ENCODE measurements around the gene HMCN1. TPM values are rescaled to one million over a fixed set of nuclear protein-coding genes. Genes with fewer than 3 reads are reported as not detected.
A peak's percentile ranks its signal among the peaks of the same experiment; 100 is the strongest.

HMCN1 gene
- polyA plus RNA-seq, 1 of the 3 experiments (the other 2 are of a cell fraction), result 59.5 TPM

GRCh38 chr1:186188004-186188539 is 453.9 kb downstream of the HMCN1 start (continued):
- TF ChIP-seq ZBTB33 (IDR thresholded peaks at IDR 0.05; ENCODE audit: borderline replicate concordance, low read depth) (no peak), JUND (IDR thresholded peaks at IDR 0.05) (peak; percentile 97), RFX5 (IDR thresholded peaks at IDR 0.05; ENCODE audit: low read length) (no peak), USF1 (IDR thresholded peaks at IDR 0.05; ENCODE audit: borderline replicate concordance, low read depth) (no peak), RCOR1 (IDR thresholded peaks at IDR 0.05; ENCODE audit: low read length) (no peak), MEF2A (IDR thresholded peaks at IDR 0.05; ENCODE audit: borderline replicate concordance, low read depth) (no peak; the same call in 1 of the 2 replicates), SIN3A (IDR thresholded peaks at IDR 0.05; ENCODE audit: borderline replicate concordance, low read depth, low read length) (no peak), RXRA (IDR thresholded peaks at IDR 0.05; ENCODE audit: borderline replicate concordance, low read depth) (no peak)

- H3K9ac ChIP-seq, result peak overlapping the region; percentile 65; the same call in 1 of the 2 replicates
- no peaks in the 10 kb centered on the region for H3K27me3 ChIP-seq (ENCODE audit: insufficient read depth)
- peaks cover 22 to 27% of the 10 kb centered on the region in 2 experiments; a peak in 3 of 4 replicates for H3K4me1 ChIP-seq (ENCODE audit: control insufficient read depth in 1 of 2, insufficient read depth in 2 of 2, low read depth in 1 of 2, low read length in 1 of 2)
- H3K4me2 ChIP-seq, result peak overlapping the region; percentile 66
- TF ChIP-seq RAD21 (IDR thresholded peaks at IDR 0.05; ENCODE audit: low read length) (no peak), RXRA (IDR thresholded peaks at IDR 0.05; ENCODE audit: borderline replicate concordance, low read depth) (no peak), MXI1 (IDR thresholded peaks at IDR 0.05; ENCODE audit: low read depth, low read length) (no peak), TAF1 (IDR thresholded peaks at IDR 0.05; ENCODE audit: borderline replicate concordance, low read depth, low read length) (no peak), YY1 (IDR thresholded peaks at IDR 0.05; ENCODE audit: low read depth) (no peak), RCOR1 (IDR thresholded peaks at IDR 0.05; ENCODE audit: low read length) (no peak), ZBTB33 (IDR thresholded peaks at IDR 0.05; ENCODE audit: borderline replicate concordance, low read depth) (no peak), ELF1 (IDR thresholded peaks at IDR 0.05) (no peak), REST (IDR thresholded peaks at IDR 0.05; ENCODE audit: low read depth, low read length) (no peak), MAX (IDR thresholded peaks at IDR 0.05; ENCODE audit: low read depth) (no peak), RFX5 (IDR thresholded peaks at IDR 0.05; ENCODE audit: low read length) (no peak), TEAD4 (IDR thresholded peaks at IDR 0.05; ENCODE audit: borderline replicate concordance, insufficient read depth) (no peak), SIN3A (IDR thresholded peaks at IDR 0.05; ENCODE audit: borderline replicate concordance, low read depth, low read length) (no peak)
- peaks cover 55% of the 10 kb centered on the region for H3F3A ChIP-seq (replicated peaks; ENCODE audit: insufficient read depth)
- DNase-seq, result no peak
- H3K79me2 ChIP-seq (ENCODE audit: insufficient read depth), result no peaks in the 10 kb centered on the region
- H2AFZ ChIP-seq (ENCODE audit: low read depth), result 0 out of 2 replicates have a peak overlapping the region, but pooled peaks have one; percentile 8
- WGBS (ENCODE audit: low lambda C conversion rate), result 0% methylated on average over 2 of the region's 2 CpGs
- H3K36me3 ChIP-seq (replicated peaks in 1 of 2; ENCODE audit: control insufficient read depth in 1 of 2, insufficient read depth in 2 of 2, low read length in 1 of 2), result peaks cover 0 to 10% of the 10 kb centered on the region in 2 experiments
- no peaks in the 10 kb centered on the region for H4K20me1 ChIP-seq (ENCODE audit: insufficient read depth)
- H3K4me3 ChIP-seq (ENCODE audit: low read depth in 2 of 2, low read length in 1 of 2), result peak overlapping the region in 1 of 2 experiments; percentile 35; a peak in 2 of 4 replicates
- CTCF ChIA-PET, result no interaction called here
- POLR2A ChIA-PET, result no interaction called here
- peak overlapping the region; percentile 89 to 97 for H3K27ac ChIP-seq (ENCODE audit: low read depth in 2 of 2, low read length in 1 of 2)
- H3K9me3 ChIP-seq, result no peaks in the 10 kb centered on the region
- H3K9me2 ChIP-seq, result no peaks in the 10 kb centered on the region
These were observed 454.5 kb downstream of the HMCN1 start for GRCh38 chr1:186188736-186189135.
